HG03460 (cell line): ENCODE data around the gene POLR2H.

Experiments
- ATAC-seq: cut with Tn5 transposase; IDR thresholded peaks from one replicate; pipeline ENCODE4 v1.9.1; 2021; ENCODE audit not compliant: unreplicated experiment

Gene POLR2H

DNA sequence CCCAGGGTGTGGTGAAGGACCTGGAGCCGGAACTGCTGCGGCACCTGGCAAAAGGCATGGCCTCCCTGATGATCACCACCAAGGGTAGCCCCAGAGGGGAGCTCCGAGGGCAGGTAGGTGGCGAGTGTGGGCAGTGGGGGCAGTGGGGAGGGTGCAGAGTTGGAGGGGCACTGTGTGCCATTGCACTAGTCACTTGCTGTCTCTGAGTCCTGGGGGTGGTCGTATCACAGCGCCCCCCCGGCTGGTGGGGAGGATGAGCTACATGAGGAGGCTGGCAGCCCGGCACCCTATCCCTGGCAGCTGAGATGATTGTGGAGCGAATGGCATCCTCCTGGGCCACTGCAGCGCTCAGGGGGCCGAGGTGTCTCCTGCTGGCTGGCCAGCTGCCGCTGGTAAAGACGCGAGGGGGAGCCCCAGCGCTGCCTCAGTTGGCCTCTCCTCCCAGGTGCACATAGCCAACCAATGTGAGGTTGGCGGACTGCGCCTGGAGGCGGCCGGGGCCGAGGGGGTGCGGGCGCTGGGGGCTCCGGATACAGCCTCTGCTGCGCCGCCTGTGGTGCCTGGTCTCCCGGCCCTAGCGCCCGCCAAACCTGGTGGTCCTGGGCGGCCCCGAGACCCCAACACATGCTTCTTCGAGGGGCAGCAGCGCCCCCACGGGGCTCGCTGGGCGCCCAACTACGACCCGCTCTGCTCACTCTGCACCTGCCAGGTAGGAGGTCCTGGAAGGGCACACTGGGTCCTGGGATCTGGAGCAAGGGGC, 24.7 kb downstream of the POLR2H start:
- ATAC-seq = no peak

GRCh38 chr3:184387174-184387714, 25.7 kb downstream of the POLR2H start:
- no peak for ATAC-seq

- no peak for ATAC-seq
These were observed 26.8 kb downstream of the POLR2H start for GRCh38 chr3:184388164-184388935.

DNA sequence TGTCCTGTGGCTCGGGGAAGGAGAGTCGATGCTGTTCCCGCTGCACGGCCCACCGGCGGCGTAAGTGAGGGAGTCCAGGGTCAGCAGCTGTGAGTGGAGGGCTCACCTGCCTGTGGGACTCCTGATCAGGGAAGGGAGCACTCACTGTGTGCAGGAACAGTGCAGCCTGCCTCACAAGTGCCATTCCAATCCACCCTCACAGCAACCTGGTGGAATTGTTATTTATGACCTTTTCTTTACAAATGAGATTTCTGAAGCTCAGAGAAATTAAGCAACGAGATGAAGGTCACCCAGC, 27.4 kb downstream of the POLR2H start:
- no peak for ATAC-seq

GRCh38 chr3:184389384-184389783, 27.9 kb downstream of the POLR2H start:
- no peak for ATAC-seq

DNA sequence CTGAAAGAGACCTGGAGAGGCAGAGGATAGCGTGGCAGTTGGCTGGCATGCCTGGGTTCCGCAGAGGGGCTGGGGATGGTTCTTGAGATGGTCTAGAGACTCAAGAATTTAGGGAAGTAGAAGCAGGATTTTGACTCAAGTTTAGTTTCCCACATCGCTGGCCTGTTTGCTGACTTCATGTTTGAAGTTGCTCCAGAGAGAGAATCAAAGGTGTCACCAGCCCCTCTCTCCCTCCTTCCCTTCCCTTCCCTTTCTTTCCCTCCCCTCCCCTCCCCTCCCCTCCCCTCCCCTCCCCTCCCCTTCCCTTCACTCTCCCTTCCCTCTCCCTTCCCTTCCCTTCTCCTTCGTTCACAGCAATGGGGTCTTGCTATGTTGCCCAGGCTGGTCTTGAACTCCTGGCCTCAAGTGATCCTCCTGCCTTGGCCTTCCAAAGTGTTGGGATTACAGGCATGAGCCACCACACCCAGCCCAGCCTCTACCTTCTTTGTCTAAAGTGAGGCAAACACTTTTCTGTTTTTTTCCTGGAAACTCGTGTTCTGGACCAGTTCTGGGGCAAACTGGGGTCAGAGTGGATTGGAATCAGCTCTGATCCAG, 28.5 kb downstream of the POLR2H start:
- ATAC-seq = no peak

GRCh38 chr3:184391266-184391665, 29.8 kb downstream of the POLR2H start:
- no peak for ATAC-seq

DNA sequence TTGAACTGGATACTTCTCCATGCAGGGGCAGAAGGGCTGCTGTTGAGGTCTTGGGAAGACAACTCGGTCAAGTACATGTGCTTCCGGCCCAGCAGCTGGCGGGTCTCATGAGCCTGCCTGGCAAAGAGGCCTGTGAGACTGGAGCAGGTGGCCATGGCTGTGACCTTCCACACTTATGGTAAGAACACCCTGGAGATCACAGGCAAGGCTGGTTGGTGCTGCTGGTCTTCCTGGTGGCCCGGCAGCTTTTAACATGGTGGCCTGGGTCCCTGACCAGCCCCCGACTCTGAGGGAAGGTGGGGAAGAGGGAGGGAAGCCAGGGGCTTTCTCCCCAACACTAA, 33.8 kb downstream of the POLR2H start:
- ATAC-seq = no peak

GRCh38 chr3:184399410-184399809, 37.9 kb downstream of the POLR2H start:
- ATAC-seq = no peak

- no peak for ATAC-seq
These were observed 43.8 kb downstream of the POLR2H start for GRCh38 chr3:184405075-184406030.

DNA sequence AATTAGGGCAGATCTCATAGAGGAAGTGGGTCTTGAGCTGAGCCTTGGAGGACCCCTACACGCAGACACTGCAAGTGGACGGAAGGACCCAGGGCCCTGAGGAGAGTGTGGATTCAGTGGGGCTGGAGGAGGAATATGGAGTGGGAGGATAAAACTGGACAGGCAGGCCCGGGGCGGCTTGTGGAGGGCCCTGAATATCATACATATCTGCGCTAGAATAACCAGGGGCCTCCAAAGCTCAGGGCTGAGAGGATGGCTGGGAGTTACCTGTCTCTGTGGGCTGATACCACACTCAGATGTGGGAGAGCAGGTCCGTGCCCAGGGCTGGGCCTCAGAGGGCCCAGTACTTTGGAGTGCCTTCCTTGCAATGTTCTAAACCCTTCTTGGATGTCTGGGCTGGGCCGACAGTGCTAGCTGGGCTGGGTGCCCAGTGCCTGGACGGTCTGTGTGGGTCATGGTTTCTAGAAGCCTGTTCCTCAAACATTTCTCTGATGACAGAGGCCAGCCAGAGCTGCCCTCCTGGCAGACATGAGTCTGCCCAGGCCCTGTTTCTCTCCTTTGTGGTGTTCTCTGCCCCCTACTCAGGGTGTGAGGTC, 47.9 kb downstream of the POLR2H start:
- ATAC-seq = no peak

- ATAC-seq = no peak
These were observed 48.5 kb downstream of the POLR2H start for GRCh38 chr3:184409946-184410500.

DNA sequence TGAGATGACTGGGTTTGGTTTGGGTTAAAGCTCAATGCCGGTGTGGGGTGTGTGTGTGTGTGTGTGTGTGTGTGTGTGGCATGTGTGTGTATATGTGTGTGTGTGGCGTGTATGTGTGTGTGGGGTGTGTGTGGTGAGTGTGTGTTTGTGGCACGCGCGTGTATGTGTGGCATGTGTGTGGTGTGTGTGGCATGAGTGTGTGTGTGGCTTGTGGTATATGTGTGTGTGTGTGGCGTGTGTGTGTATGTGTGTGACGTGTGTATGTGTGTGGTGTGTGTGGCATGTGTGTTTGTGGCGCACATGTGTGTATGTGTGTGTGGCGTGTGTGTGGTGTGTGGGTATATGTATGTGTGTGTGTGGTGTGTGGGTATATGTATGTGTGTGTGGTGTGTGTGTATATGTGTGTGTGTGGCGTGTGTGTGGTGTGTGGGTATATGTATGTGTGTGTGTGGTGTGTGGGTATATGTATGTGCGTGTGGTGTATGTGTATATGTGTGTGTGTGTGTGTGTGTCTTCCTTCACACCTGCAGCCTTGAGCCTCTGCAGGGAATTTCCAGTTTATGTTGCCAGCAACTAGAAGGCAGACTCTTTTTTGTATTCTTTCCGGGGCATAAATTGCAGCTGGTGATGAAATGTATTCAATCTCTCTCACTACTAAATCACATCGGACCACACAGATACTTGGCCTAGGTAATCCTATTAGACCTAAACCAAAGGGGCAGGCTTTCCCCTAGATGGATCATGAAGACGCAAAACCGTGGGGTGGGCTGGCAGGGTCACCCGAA, 53.1 kb downstream of the POLR2H start:
- ATAC-seq = no peak

- ATAC-seq = no peak
These were observed 53.6 kb downstream of the POLR2H start for GRCh38 chr3:184415203-184415490.

DNA sequence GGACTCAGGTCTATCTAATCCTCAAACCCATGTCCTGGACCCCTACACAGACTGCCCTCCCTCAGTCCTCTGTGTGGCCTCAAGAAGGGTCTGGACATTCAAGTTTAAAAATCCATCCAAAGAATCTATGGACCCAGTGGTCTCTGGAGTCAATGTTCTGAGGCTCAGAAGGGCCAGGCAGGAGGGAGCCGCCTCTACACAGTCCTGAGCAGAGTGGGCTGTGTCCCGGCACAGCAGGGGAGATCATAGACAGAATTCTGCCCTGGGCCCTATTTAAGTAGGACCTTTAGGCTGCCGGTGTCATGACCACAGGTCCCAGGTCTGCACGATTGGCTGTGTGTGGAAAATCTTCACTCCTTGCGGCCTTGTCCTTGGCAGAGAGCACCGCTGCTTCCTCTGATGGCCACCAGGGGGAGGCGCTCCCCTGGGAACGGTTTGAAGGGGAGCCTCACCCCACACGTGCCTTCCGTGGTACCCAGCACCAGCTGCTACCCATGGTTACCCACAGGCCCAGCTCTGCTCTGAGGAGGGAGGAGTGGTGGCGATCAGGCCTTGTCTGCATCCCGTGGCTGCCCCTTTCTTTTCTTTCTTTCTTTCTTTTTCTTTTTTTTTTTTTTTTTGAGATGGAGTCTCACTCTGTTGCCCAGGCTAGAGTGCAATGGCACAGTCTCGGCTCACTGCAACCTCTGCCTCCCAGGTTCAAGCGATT, 56.3 kb downstream of the POLR2H start:
- peak; percentile 86 for ATAC-seq
